B cell (primary cell): ENCODE results near the gene CEACAM5. TPM values are rescaled to one million over a fixed set of nuclear protein-coding genes. Genes with fewer than 3 reads are reported as not detected.

Source experiments
- ATAC-seq: fragments of 200-7000 bp; cut with Tn5 transposase; one replicate; pipeline ENCODE4 v1.10.0; 2021; ENCODE audit warnings: low read depth, mild to moderate bottlenecking, moderate number of reproducible peaks, moderate library complexity
- CTCF ChIA-PET: fragments of 350-600 bp; sonication (Branson Sonifier 250); formaldehyde crosslinking; loops from one replicate; lab custom pipeline; 2021; ENCODE audit warnings: antibody characterized with exemption, inconsistent platforms; lab: Charles Lee
- POLR2A ChIA-PET: fragments of 350-600 bp; sonication (Branson Sonifier 250); formaldehyde crosslinking; loops from one replicate; lab custom pipeline; 2021; ENCODE audit warnings: antibody characterized with exemption; lab: Charles Lee
- DNase-seq: peaks from one replicate; pipeline ENCODE4 v3.0.0; 2013
- H2AFZ ChIP-seq: 2 replicates; pipeline ENCODE4 v1.6.1; 2012; ENCODE audit warnings: mild to moderate bottlenecking, low read depth, low read length; ENCODE audit not compliant: insufficient read depth, poor library complexity, severe bottlenecking
- H3K27ac ChIP-seq, 2 donors: 1 replicate in 1 of 2; 2 replicates in 1 of 2; pipeline ENCODE4 v1.5.1; 2012 to 2013; ENCODE audit warnings: low read length in 2 of 2, mild to moderate bottlenecking in 2 of 2, moderate library complexity in 1 of 2
- H3K27me3 ChIP-seq, 4 experiments: fragments of 200-600 bp in 1 of 4; sonication (generic) in 1 of 4; replicated peaks in 1 of 4; 1 replicate in 2 of 4; 2 replicates in 2 of 4; pipeline versions ENCODE4 v1.6.1 to v1.7.0; 2013 to 2016; ENCODE audit warnings: low read length in 3 of 4, mild to moderate bottlenecking in 2 of 4, mixed read lengths in 1 of 4, moderate library complexity in 1 of 4; ENCODE audit not compliant: insufficient read depth in 4 of 4, control insufficient read depth in 3 of 4; ENCODE audit errors: control extremely low read depth in 1 of 4
- H3K36me3 ChIP-seq, 2 experiments: replicated peaks in 1 of 2; 1 replicate in 1 of 2; 2 replicates in 1 of 2; pipeline versions ENCODE4 v1.6.1 to v1.7.1; 2013; ENCODE audit warnings: low read length in 1 of 2; ENCODE audit not compliant: insufficient read depth in 2 of 2, control insufficient read depth in 1 of 2; ENCODE audit errors: control extremely low read depth in 1 of 2, extremely low read depth in 1 of 2
- H3K4me1 ChIP-seq, 2 donors: fragments of 200-600 bp in 1 of 2; sonication (generic) in 1 of 2; 1 replicate in 1 of 2; 2 replicates in 1 of 2; pipeline versions ENCODE4 v1.5.1 to v1.6.1; 2013 to 2017; ENCODE audit warnings: low read length in 2 of 2; ENCODE audit not compliant: control insufficient read depth in 2 of 2, insufficient read depth in 2 of 2
- H3K4me2 ChIP-seq: replicated peaks from 2 replicates; pipeline ENCODE3; 2012; ENCODE audit warnings: mild to moderate bottlenecking, low read depth, low read length; ENCODE audit not compliant: poor library complexity, severe bottlenecking
- H3K4me3 ChIP-seq, 5 experiments: fragments of 200-600 bp in 1 of 5; sonication (generic) in 1 of 5; 1 replicate in 3 of 5; 2 replicates in 2 of 5; pipeline versions ENCODE4 v1.5.1 to v1.7.0; 2011 to 2016; ENCODE audit warnings: low read length in 4 of 5, mild to moderate bottlenecking in 4 of 5, low read depth in 2 of 5, control low read depth in 1 of 5, moderate library complexity in 1 of 5; ENCODE audit not compliant: insufficient read depth in 1 of 5; ENCODE audit errors: control extremely low read depth in 1 of 5, extremely low read depth in 1 of 5
- H3K79me2 ChIP-seq: fragments of 200-600 bp; sonication (generic); one replicate; pipeline ENCODE4 v1.6.0; 2016; ENCODE audit warnings: low read length; ENCODE audit not compliant: control insufficient read depth, insufficient read depth
- H3K9ac ChIP-seq: fragments of 200-600 bp; sonication (generic); 2 replicates; pipeline ENCODE4 v1.6.1; 2017; ENCODE audit warnings: mild to moderate bottlenecking, low read length, moderate library complexity
- H3K9me3 ChIP-seq, 3 donors: one replicate each; pipeline versions ENCODE4 v1.6.1 to v1.7.1; 2013; ENCODE audit warnings: low read length in 2 of 3; ENCODE audit not compliant: control insufficient read depth in 2 of 3, insufficient read depth in 1 of 3; ENCODE audit errors: control extremely low read depth in 1 of 3
- H4K20me1 ChIP-seq: 2 replicates; pipeline ENCODE4 v1.6.0; 2012; ENCODE audit warnings: mild to moderate bottlenecking, low read length; ENCODE audit not compliant: insufficient read depth, control insufficient read depth, poor library complexity, severe bottlenecking
- H3K27ac Mint-ChIP-seq: one replicate; pipeline ENCODE4 v1.8.0; 2021; ENCODE audit warnings: mixed read lengths
- H3K27me3 Mint-ChIP-seq: one replicate; pipeline ENCODE4 v1.8.0; 2021; ENCODE audit warnings: mixed read lengths
- H3K4me1 Mint-ChIP-seq: one replicate; pipeline ENCODE4 v1.8.0; 2021; ENCODE audit warnings: mixed read lengths
- H3K4me3 Mint-ChIP-seq: one replicate; pipeline ENCODE4 v1.8.0; 2021; ENCODE audit warnings: mixed read lengths
- H3K9me3 Mint-ChIP-seq: one replicate; pipeline ENCODE4 v1.8.0; 2022; ENCODE audit warnings: mixed read lengths; ENCODE audit not compliant: insufficient read depth
- CTCF ChIP-seq: fragments of 200-600 bp; IDR thresholded peaks from one replicate; pipeline ENCODE4 v1.8.0; 2022; ENCODE audit warnings: antibody characterized with exemption, mild to moderate bottlenecking
- EZH2 ChIP-seq: IDR thresholded peaks from 2 replicates; pipeline ENCODE4 v1.6.1; 2012; ENCODE audit warnings: borderline replicate concordance, low read depth, mild to moderate bottlenecking, moderate library complexity, low read length; ENCODE audit not compliant: insufficient read depth, poor library complexity, severe bottlenecking
- WGBS: methylation state at CpG from one replicate; pipeline ENCODE4 v1.1.5; 2013; ENCODE audit warnings: missing lambda C conversion rate; ENCODE audit not compliant: insufficient coverage; 5-methylcytosine and 5-hydroxymethylcytosine counted together
- intact Hi-C: fragments of 100-400 bp; cut with micrococcal nuclease; formaldehyde crosslinking; loops from one replicate; pipeline ENCODE4 v1.10.0; 2022
- polyA plus RNA-seq: library from polyadenylated mRNA; depleted of rRNA; stranded (reverse); fragments of >200 nt; gene quantifications from 2 replicates; pipeline ENCODE4 v1.2.3, GENCODE V29; 2012
- total RNA-seq, 2 donors: library from RNA; stranded (reverse); fragments of 120-200 nt in 1 of 2; gene quantifications; 1 replicate in 1 of 2; 2 replicates in 1 of 2; pipeline versions ENCODE4 v1.2.3 to v1.2.4, GENCODE V29; 2013 to 2022

CEACAM5 gene
- total and polyA plus RNA-seq, 2 donors (not counting 1 experiment from before 2014, with no cell fraction given), result not detected

GRCh38 chr19:41668315-41668714, 40.1 kb upstream of the CEACAM5 start:
- no peak overlapping the region for H2AFZ ChIP-seq
- ATAC-seq (no peak), DNase-seq (no peak)
- CTCF ChIA-PET, result no interaction called here
- no CpG with 5 or more reads among the region's 1 CpG for WGBS
- H3K4me2 ChIP-seq, result no peak overlapping the region
- H3K9me3 ChIP-seq, result peaks cover 3 to 15% (median 10%) of the 10 kb centered on the region in 3 donors
- H3K4me1 ChIP-seq, result no peaks in the 10 kb centered on the region
- no peak for TF ChIP-seq EZH2
- TF ChIP-seq CTCF, result no peak
- H3K9me3 Mint-ChIP-seq, result peaks cover 6% of the 10 kb centered on the region
- peaks cover 4% of the 10 kb centered on the region for H3K4me1 Mint-ChIP-seq
- H3K4me3 Mint-ChIP-seq, result no peak overlapping the region
- H3K36me3 ChIP-seq, result no peaks in the 10 kb centered on the region
- peaks cover 29% of the 10 kb centered on the region for H3K27me3 Mint-ChIP-seq
- H3K79me2 ChIP-seq, result no peaks in the 10 kb centered on the region
- no peak overlapping the region for H3K4me3 ChIP-seq
- no peak overlapping the region for H3K27ac ChIP-seq
- H3K27me3 ChIP-seq, result peaks cover 0 to 9% (median 6%) of the 10 kb centered on the region in 4 experiments
- intact Hi-C loops, result no loop called here
- no peak overlapping the region for H3K9ac ChIP-seq
- H4K20me1 ChIP-seq, result no peaks in the 10 kb centered on the region
- POLR2A ChIA-PET, result no interaction called here
- no peak overlapping the region for H3K27ac Mint-ChIP-seq

GRCh38 chr19:41670755-41671154, 37.7 kb upstream of the CEACAM5 start:
- H3K27me3 Mint-ChIP-seq, result peaks cover 47% of the 10 kb centered on the region
- Histone ChIP-seq H3K4me2 (no peak overlapping the region), H3K9me3 (peaks cover 3 to 9% (median 7%) of the 10 kb centered on the region in 3 donors), H3K36me3 (no peaks in the 10 kb centered on the region), H3K27ac (no peak overlapping the region), H3K9ac (no peak overlapping the region), H4K20me1 (no peaks in the 10 kb centered on the region), H2AFZ (no peak overlapping the region), H3K4me3 (no peak overlapping the region), H3K27me3 (peaks cover 0 to 9% (median 7%) of the 10 kb centered on the region in 4 experiments), H3K4me1 (no peaks in the 10 kb centered on the region), H3K79me2 (no peaks in the 10 kb centered on the region)
- TF ChIP-seq EZH2, result no peak
- no peak for TF ChIP-seq CTCF
- DNase-seq (no peak), ATAC-seq (no peak)
- ChIA-PET POLR2A (no interaction called here), CTCF (interaction anchor here (0.6 to 1.5 kb wide), 3 partner anchors 24 to 987 kb away, joined by 3 to 7 read pairs (median 3); no protein-coding TSS in a partner anchor)
- intact Hi-C loops, result no loop called here
- H3K9me3 Mint-ChIP-seq, result no peaks in the 10 kb centered on the region
- H3K27ac Mint-ChIP-seq, result no peak overlapping the region
- H3K4me1 Mint-ChIP-seq, result peaks cover 4% of the 10 kb centered on the region
- H3K4me3 Mint-ChIP-seq, result no peak overlapping the region
